Endothelial cell of umbilical vein (primary cell): ENCODE results near the gene ACBD7.
A peak's percentile ranks its signal among the peaks of the same experiment; 100 is the strongest.

ENCODE experiments used
- EZH2 ChIP-seq: IDR thresholded peaks from 2 replicates; pipeline ENCODE4 v1.6.1; 2012; ENCODE audit warnings: borderline replicate concordance, low read depth, mild to moderate bottlenecking, moderate library complexity, low read length, inconsistent platforms; ENCODE audit not compliant: severe bottlenecking
- GATA2 ChIP-seq: IDR thresholded peaks from 2 replicates; pipeline ENCODE4 v1.7.0; 2011; ENCODE audit warnings: low read depth, mild to moderate bottlenecking, moderate library complexity, mixed read lengths, low read length; ENCODE audit not compliant: insufficient read length, insufficient read depth
- JUN ChIP-seq: IDR thresholded peaks from 2 replicates; pipeline ENCODE4 v1.6.1; 2011; ENCODE audit warnings: borderline replicate concordance, low read depth; ENCODE audit not compliant: insufficient read length, insufficient read depth
- MYC ChIP-seq: IDR thresholded peaks from one replicate; pipeline ENCODE4 v1.6.1; 2011; ENCODE audit warnings: mild to moderate bottlenecking, low read depth, low read length
- POLR2A ChIP-seq: IDR thresholded peaks from 2 replicates; pipeline ENCODE4 v1.6.1; 2012; ENCODE audit warnings: low read depth, mild to moderate bottlenecking, control low read depth, low read length
- POLR2AphosphoS5 ChIP-seq: IDR thresholded peaks from 2 replicates; pipeline ENCODE4 v1.6.1; 2012; ENCODE audit warnings: low read depth, mild to moderate bottlenecking, control low read depth, low read length, moderate library complexity; ENCODE audit not compliant: insufficient read depth
- TF ChIP-seq, protein P1 (sequence below), 2 donors: IDR thresholded peaks; 1 replicate in 1 of 2; 2 replicates in 1 of 2; pipeline ENCODE4 v1.5.1; 2011; ENCODE audit warnings: low read length in 2 of 2, mild to moderate bottlenecking in 2 of 2, moderate library complexity in 2 of 2, control low read depth in 1 of 2, inconsistent platforms in 1 of 2, low read depth in 1 of 2; ENCODE audit not compliant: insufficient read depth in 1 of 2; ENCODE audit errors: extremely low read depth in 1 of 2
- TF ChIP-seq, protein P2 (sequence below): IDR thresholded peaks from 2 replicates; pipeline ENCODE4 v1.6.1; 2011; ENCODE audit not compliant: insufficient read depth, insufficient read length

DNA sequence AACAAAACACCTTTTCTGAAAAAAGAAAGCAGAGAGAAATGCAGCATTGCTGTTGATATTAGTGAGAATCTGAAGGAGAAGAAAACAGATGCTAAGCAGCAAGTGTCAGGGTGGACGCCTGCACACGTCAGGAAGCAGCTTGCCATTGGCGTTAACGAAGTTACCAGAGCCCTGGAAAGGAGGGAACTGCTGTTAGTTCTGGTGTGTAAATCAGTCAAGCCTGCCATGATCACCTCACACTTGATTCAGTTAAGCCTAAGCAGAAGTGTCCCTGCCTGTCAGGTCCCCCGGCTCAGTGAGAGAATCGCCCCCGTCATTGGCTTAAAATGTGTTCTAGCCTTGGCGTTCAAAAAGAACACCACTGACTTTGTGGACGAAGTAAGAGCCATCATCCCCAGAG is 14.9 kb upstream of the ACBD7 start:
- TF ChIP-seq, protein P1, sequence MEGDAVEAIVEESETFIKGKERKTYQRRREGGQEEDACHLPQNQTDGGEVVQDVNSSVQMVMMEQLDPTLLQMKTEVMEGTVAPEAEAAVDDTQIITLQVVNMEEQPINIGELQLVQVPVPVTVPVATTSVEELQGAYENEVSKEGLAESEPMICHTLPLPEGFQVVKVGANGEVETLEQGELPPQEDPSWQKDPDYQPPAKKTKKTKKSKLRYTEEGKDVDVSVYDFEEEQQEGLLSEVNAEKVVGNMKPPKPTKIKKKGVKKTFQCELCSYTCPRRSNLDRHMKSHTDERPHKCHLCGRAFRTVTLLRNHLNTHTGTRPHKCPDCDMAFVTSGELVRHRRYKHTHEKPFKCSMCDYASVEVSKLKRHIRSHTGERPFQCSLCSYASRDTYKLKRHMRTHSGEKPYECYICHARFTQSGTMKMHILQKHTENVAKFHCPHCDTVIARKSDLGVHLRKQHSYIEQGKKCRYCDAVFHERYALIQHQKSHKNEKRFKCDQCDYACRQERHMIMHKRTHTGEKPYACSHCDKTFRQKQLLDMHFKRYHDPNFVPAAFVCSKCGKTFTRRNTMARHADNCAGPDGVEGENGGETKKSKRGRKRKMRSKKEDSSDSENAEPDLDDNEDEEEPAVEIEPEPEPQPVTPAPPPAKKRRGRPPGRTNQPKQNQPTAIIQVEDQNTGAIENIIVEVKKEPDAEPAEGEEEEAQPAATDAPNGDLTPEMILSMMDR (IDR thresholded peaks at IDR 0.05; ENCODE audit: extremely low read depth in 1 of 2, insufficient read depth in 1 of 2, low read depth in 1 of 2, low read length in 2 of 2), result no peak
- TF ChIP-seq POLR2AphosphoS5 (no peak), POLR2A (peak; percentile 12), EZH2 (no peak), MYC (no peak), JUN (no peak), GATA2 (no peak)
- TF ChIP-seq, protein P2, sequence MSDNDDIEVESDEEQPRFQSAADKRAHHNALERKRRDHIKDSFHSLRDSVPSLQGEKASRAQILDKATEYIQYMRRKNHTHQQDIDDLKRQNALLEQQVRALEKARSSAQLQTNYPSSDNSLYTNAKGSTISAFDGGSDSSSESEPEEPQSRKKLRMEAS, result no peak
